GM13977 (cell line): Measurements from ENCODE around the gene ACER3.
"Not testable (repeated sequence)": the region's sequence is repeated elsewhere in the genome, so short reads cannot be mapped to it uniquely, and the experiment has no call there.

Experiments
- DNase-seq: peaks from one replicate; pipeline ENCODE4 v3.0.0; 2012; ENCODE audit warnings: low spot score
- in situ Hi-C: fragments of 300-500 bp; cut with MboI; formaldehyde crosslinking; loops from one replicate; pipeline ENCODE4 v1.12.0; 2022; ENCODE audit warnings: low sequenced_read_pairs, low pct_unique_long_range_greater_than_20kb, mixed read lengths, inconsistent platforms; ENCODE audit not compliant: unreplicated experiment
- TF ChIP-seq, protein P1 (sequence below): IDR thresholded peaks from 2 replicates; pipeline ENCODE4 v1.5.1; 2012; ENCODE audit warnings: mild to moderate bottlenecking, control low read depth; ENCODE audit not compliant: insufficient read depth; ENCODE audit errors: extremely low read depth, missing control alignments

The ACER3 gene

DNA sequence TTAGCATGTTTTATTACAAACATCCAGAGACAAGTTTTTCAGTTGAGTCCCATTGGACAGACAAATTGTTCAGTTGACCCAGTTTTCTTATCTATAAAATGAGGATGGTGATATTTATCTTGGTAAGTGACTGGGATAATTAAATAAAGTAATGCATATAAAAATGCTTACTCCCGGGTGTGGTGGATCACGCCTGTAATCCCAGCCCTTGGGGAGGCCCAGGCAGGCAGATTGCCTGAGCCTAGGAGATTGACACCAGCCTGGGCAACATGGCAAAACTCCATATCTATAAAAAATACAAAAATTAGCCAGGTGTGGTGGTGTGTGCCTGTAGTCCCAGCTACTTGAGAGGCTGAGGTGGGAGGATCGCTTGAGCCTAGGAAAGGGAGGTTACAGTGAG, 15.6 kb upstream of the ACER3 start:
- TF ChIP-seq, protein P1, sequence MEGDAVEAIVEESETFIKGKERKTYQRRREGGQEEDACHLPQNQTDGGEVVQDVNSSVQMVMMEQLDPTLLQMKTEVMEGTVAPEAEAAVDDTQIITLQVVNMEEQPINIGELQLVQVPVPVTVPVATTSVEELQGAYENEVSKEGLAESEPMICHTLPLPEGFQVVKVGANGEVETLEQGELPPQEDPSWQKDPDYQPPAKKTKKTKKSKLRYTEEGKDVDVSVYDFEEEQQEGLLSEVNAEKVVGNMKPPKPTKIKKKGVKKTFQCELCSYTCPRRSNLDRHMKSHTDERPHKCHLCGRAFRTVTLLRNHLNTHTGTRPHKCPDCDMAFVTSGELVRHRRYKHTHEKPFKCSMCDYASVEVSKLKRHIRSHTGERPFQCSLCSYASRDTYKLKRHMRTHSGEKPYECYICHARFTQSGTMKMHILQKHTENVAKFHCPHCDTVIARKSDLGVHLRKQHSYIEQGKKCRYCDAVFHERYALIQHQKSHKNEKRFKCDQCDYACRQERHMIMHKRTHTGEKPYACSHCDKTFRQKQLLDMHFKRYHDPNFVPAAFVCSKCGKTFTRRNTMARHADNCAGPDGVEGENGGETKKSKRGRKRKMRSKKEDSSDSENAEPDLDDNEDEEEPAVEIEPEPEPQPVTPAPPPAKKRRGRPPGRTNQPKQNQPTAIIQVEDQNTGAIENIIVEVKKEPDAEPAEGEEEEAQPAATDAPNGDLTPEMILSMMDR: no peak
- DNase-seq: no peak
- in situ Hi-C loops: no loop called here

- in situ Hi-C loops: no loop called here
- TF ChIP-seq, protein P1: no peak
Measured at GRCh38 chr11:76846441-76846840, 14.3 kb upstream of the ACER3 start.

DNA sequence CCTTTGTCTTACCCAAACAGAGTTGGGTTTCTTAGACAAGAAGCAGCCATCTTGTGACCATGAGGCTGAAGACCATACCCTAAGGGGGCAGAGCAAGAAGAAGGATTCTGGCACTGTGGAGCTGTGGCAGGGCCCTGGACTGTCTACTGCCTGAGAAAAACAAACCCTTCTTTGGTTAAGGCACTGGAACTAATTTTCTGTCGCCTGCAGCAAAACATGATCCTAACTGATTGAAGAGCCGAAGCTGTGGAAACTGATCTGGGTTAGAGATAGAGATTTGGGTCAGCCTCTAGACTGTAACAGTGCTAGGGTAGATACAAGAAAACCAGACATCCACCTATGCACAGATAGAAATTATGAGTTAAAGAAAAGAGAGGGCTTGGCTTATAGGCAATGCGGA, 11.3 kb upstream of the ACER3 start:
- DNase-seq: no peak
- TF ChIP-seq, protein P1: no peak
- in situ Hi-C loops: no loop called here

More at GRCh38 chr11:76846441-76846840, 14.3 kb upstream of the ACER3 start:
- DNase-seq: no peak

DNA sequence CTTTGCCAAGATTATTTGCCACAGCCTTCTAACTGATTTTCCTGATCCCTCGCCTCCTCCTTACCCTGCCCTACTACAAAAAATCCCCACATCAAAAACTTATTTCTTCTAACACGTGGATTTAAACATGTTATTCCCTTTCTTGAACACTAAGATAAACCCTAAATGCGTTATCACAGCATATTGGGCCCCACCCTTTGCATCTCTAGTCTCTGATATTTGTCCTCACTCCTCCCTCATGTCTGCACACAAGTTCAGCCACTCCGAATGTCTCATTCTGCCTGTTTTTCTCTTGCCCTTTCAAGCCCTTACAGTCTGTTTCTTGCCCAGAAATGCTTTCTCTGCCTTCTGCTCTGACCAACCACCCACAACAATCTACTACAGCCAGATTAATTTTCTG, 10.6 kb upstream of the ACER3 start:
- no peak for DNase-seq
- in situ Hi-C loops: no loop called here
- TF ChIP-seq, protein P1: no peak

DNA sequence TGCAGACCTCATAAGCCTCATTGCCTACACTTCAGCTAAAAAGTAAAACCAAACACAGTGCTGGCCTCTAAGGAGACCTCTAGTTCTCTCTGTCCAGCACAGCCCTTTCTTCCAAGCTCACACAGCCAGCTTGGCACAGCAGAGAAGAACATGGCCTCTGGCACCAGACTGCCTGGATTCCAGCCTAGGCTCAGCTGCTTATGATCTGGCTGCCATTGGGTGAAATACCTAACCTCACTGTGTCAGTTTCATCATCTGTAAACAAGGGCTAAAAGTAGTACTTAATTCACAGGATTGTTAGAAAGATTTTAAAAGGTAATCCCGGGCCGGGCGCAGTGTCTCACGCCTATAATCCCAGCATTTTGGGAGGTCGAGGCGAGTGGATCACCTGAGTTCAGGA, 9.9 kb upstream of the ACER3 start:
- in situ Hi-C loops: no loop called here
- TF ChIP-seq, protein P1: no peak
- DNase-seq: no peak

GRCh38 chr11:76854709-76855108, 6.0 kb upstream of the ACER3 start:
- in situ Hi-C loops: no loop called here
- TF ChIP-seq, protein P1: no peak
- DNase-seq: no peak

DNA sequence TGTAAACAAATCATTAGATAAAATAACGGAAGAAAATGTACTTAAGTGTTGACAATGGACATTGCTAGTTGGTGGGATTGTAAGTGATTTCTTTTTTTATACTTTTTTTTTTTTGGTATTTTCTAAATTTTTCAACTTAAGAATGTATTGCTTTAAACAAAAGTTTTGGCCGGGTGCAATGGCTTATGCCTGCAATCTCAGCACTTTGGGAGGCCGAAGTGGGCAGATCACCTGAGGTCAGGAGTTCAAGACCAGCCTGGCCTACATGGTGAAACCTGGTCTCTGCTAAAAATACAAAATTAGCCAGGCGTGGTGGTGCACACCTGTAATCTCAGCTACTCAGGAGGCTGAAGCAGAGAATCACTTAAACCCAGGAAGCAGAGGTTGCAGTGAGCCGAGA, 5.0 kb upstream of the ACER3 start:
- in situ Hi-C loops, DNase-seq: not testable (repeated sequence)
